Measurements from ENCODE around the gene MATCAP1. TPM values are rescaled to one million over a fixed set of nuclear protein-coding genes. Genes with fewer than 3 reads are reported as not detected.

MATCAP1 gene
- total RNA-seq, 4 donors from 2014 or later = 27.6 to 220 (median 32.5) TPM

DNA sequence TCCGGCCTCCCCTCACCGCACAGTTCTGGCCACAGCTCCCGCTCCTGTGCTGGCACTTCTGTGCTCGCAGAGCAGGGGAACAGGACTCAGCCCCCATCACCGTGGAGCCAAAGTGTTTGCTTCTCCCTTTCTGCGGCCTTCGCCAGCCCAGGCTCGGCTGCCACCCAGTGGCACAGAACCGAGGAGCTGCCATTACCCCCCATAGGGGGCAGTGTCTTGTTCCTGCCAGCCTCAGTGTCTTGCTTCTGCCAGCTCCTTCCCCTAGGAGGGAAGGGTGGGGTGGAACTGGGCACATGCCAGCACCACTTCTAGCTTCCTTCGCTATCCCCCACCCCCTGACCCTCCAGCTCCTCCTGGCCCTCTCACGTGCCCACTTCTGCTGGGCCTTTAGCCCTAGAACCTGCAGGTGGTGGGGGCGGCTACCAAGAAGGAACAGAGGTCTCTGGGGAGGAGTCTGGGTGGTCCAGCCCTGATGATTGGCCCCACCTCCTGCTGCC lies 14.5 kb upstream of the MATCAP1 start:
- Histone ChIP-seq H3K4me3 (no peak overlapping the region), H3K9me3 (no peaks in the 10 kb centered on the region)

DNA sequence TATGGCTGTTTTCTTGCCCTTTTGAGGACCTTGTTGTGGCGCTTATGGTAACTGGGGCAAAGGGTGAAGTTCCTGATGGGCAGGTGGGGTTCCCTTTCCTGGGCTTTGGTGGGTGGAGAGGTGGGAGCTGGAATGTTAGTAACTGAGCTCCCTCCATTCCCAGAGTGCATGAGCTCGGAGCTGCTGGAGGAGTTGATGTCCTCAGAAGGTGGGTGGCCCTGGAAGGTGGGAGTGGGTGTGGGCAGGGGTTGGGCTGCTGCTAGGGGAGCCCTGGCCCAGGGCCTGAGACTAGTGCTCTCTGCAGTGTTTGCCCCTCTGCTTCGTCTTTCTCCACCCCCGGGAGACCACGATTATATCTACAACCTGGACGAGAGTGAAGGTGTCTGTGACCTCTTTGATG lies 13.9 kb upstream of the MATCAP1 start:
- intact Hi-C loops (cut with DNase I; ENCODE audit: low total_unique reads) = no loop called here
- no peaks in the 10 kb centered on the region for H3K9me3 ChIP-seq
- 71% methylated on average over 6 of the region's 6 CpGs; no CpG with 5 or more reads in 1 of the 2 donors for WGBS, 2 donors (ENCODE audit: low coverage in 1 of 2)
- in situ Hi-C loops (cut with MboI; ENCODE audit: low pct_ligation_motif_present in 1 of 4, low pct_unique_long_range_greater_than_20kb in 1 of 4, low sequenced_read_pairs in 3 of 4) = no loop called here
- peaks cover 9 to 34% (median 31%) of the 10 kb centered on the region in 4 donors for H3K4me1 ChIP-seq
- DNase-seq = no peak
- peaks cover 0 to 47% (median 11%) of the 10 kb centered on the region in 4 donors for H3K36me3 ChIP-seq
- no peak overlapping the region for H3K4me3 ChIP-seq
- TF ChIP-seq, protein P1, sequence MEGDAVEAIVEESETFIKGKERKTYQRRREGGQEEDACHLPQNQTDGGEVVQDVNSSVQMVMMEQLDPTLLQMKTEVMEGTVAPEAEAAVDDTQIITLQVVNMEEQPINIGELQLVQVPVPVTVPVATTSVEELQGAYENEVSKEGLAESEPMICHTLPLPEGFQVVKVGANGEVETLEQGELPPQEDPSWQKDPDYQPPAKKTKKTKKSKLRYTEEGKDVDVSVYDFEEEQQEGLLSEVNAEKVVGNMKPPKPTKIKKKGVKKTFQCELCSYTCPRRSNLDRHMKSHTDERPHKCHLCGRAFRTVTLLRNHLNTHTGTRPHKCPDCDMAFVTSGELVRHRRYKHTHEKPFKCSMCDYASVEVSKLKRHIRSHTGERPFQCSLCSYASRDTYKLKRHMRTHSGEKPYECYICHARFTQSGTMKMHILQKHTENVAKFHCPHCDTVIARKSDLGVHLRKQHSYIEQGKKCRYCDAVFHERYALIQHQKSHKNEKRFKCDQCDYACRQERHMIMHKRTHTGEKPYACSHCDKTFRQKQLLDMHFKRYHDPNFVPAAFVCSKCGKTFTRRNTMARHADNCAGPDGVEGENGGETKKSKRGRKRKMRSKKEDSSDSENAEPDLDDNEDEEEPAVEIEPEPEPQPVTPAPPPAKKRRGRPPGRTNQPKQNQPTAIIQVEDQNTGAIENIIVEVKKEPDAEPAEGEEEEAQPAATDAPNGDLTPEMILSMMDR (IDR thresholded peaks at IDR 0.05) = no peak
- TF ChIP-seq POLR2AphosphoS5 (IDR thresholded peaks at IDR 0.05) (no peak), POLR2A (IDR thresholded peaks at IDR 0.05) (no peak), EP300 (IDR thresholded peaks at IDR 0.05; ENCODE audit: low read depth) (no peak)
- no peaks in the 10 kb centered on the region for H3K27me3 ChIP-seq
- peak overlapping the region in 3 of 4 donors; percentile 88 to 93 (median 89) for H3K27ac ChIP-seq

More for the DNA sequence above, 14.5 kb upstream of the MATCAP1 start:
- H3K4me1 ChIP-seq = peaks cover 4 to 28% (median 25%) of the 10 kb centered on the region in 4 donors
- TF ChIP-seq EP300 (IDR thresholded peaks at IDR 0.05; ENCODE audit: low read depth) (no peak), POLR2AphosphoS5 (IDR thresholded peaks at IDR 0.05) (peak in 2 of 3 donors; percentile 8 to 13)
- TF ChIP-seq, protein P1 (IDR thresholded peaks at IDR 0.05) = peak; percentile 56 to 97 (median 80)
- intact Hi-C loops (cut with DNase I; ENCODE audit: low total_unique reads) (no loop called here), in situ Hi-C loops (cut with MboI; ENCODE audit: low pct_ligation_motif_present in 1 of 4, low pct_unique_long_range_greater_than_20kb in 1 of 4, low sequenced_read_pairs in 3 of 4) (no loop called here)
- H3K36me3 ChIP-seq = peaks cover 0 to 50% (median 11%) of the 10 kb centered on the region in 4 donors
- 42% methylated on average over 12 of the region's 12 CpGs; no CpG with 5 or more reads in 1 of the 2 donors for WGBS, 2 donors (ENCODE audit: low coverage in 1 of 2)
- H3K27me3 ChIP-seq = no peaks in the 10 kb centered on the region
- peak overlapping the region; percentile 86 to 93 (median 88) for H3K27ac ChIP-seq
- DNase-seq = peak; percentile 78

DNA sequence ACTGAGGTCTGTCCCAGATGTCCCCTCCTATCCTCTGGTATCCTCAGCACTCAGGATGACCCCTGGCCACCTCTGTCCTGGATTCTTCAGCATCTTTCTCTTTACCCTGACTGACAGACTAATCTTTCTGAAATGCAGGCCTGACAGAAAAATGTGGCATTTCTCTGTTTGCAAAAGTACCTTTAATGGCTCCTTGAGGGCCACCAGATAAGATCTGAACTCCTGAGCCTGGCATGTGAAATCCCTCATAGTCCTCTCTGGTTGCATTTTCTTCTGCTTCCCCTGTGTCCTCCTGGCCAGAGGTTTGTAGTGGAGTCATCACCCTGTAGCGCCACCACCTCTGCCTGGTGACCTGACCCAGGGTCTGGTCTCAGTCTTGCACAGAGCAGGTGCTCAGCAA lies 13.1 kb upstream of the MATCAP1 start:
- in situ Hi-C loops (cut with MboI; ENCODE audit: low pct_ligation_motif_present in 1 of 4, low pct_unique_long_range_greater_than_20kb in 1 of 4, low sequenced_read_pairs in 3 of 4) = no loop called here
- intact Hi-C loops (cut with DNase I; ENCODE audit: low total_unique reads) = no loop called here

DNA sequence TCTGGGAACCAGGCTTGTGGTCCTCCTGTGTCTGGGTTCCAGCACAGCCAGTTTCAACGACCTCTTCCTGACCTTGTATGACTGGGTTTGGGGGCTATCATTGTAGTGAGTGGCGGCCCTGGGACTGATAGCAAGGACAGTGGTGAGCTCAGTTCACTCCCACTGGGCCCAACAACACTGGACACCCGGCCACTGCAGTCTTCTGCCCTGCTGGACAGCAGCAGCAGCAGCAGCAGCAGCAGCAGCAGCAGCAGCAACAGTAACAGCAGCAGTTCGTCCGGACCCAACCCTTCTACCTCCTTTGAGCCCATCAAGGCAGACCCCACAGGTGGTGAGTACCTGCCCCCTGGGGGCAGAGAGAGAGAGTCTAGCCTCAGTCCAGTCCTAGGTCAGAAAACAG lies 11.9 kb upstream of the MATCAP1 start:
- TF ChIP-seq POLR2A (IDR thresholded peaks at IDR 0.05) (no peak), EP300 (IDR thresholded peaks at IDR 0.05; ENCODE audit: low read depth) (no peak), POLR2AphosphoS5 (IDR thresholded peaks at IDR 0.05) (no peak)
- TF ChIP-seq, protein P1 (IDR thresholded peaks at IDR 0.05) = no peak
- 86% methylated on average over 5 of the region's 5 CpGs; no CpG with 5 or more reads in 1 of the 2 donors for WGBS, 2 donors (ENCODE audit: low coverage in 1 of 2)
- Histone ChIP-seq H3K27ac (no peak overlapping the region), H3K4me3 (no peak overlapping the region), H3K4me1 (peaks cover 11 to 43% (median 37%) of the 10 kb centered on the region in 4 donors), H3K9me3 (no peaks in the 10 kb centered on the region), H3K27me3 (no peaks in the 10 kb centered on the region), H3K36me3 (peaks cover 0 to 31% (median 11%) of the 10 kb centered on the region in 4 donors)
- intact Hi-C loops (cut with DNase I; ENCODE audit: low total_unique reads) = no loop called here
- in situ Hi-C loops (cut with MboI; ENCODE audit: low pct_ligation_motif_present in 1 of 4, low pct_unique_long_range_greater_than_20kb in 1 of 4, low sequenced_read_pairs in 3 of 4) = no loop called here
- no peak for DNase-seq

More for the DNA sequence above, 13.1 kb upstream of the MATCAP1 start:
- no peak for DNase-seq
- Histone ChIP-seq H3K27me3 (no peaks in the 10 kb centered on the region), H3K9me3 (no peaks in the 10 kb centered on the region), H3K36me3 (peaks cover 0 to 38% (median 11%) of the 10 kb centered on the region in 4 donors), H3K4me1 (peaks cover 11 to 37% (median 34%) of the 10 kb centered on the region in 4 donors), H3K27ac (no peak overlapping the region), H3K4me3 (no peak overlapping the region)
- WGBS, 2 donors (ENCODE audit: low coverage in 1 of 2) = 100% methylated on average over 1 of the region's 1 CpG; no CpG with 5 or more reads in 1 of the 2 donors
- no peak for TF ChIP-seq POLR2AphosphoS5 (IDR thresholded peaks at IDR 0.05)
- TF ChIP-seq POLR2A (IDR thresholded peaks at IDR 0.05) = no peak
- no peak for TF ChIP-seq EP300 (IDR thresholded peaks at IDR 0.05; ENCODE audit: low read depth)
- TF ChIP-seq, protein P1 (IDR thresholded peaks at IDR 0.05) = no peak
